GM20000 (cell line): Measurements from ENCODE around the gene RNPEPL1.

Experiments used
- DNase-seq: peaks from one replicate; pipeline ENCODE4 v3.0.0; 2012; ENCODE audit warnings: low spot score
- CTCF ChIP-seq: IDR thresholded peaks from 2 replicates; pipeline ENCODE4 v1.5.1; 2012; ENCODE audit warnings: mild to moderate bottlenecking, control low read depth; ENCODE audit errors: extremely low read depth, missing control alignments

The RNPEPL1 gene

GRCh38 chr2:240551288-240551687, 17.0 kb upstream of the RNPEPL1 start:
- no peak for TF ChIP-seq CTCF
- DNase-seq = no peak

- DNase-seq = no peak
- TF ChIP-seq CTCF = no peak
These were observed 16.5 kb upstream of the RNPEPL1 start for GRCh38 chr2:240551811-240552210.

GRCh38 chr2:240553956-240554480, 14.3 kb upstream of the RNPEPL1 start:
- TF ChIP-seq CTCF = no peak
- DNase-seq = no peak

GRCh38 chr2:240554767-240555493, 13.4 kb upstream of the RNPEPL1 start:
- TF ChIP-seq CTCF = no peak
- no peak for DNase-seq

- no peak for DNase-seq
- no peak for TF ChIP-seq CTCF
These were observed 12.6 kb upstream of the RNPEPL1 start for GRCh38 chr2:240555541-240556250.

- peak; percentile 73 for DNase-seq
- peak; percentile 54 for TF ChIP-seq CTCF
These were observed 11.7 kb upstream of the RNPEPL1 start for GRCh38 chr2:240556553-240557100.

- no peak for DNase-seq
- no peak for TF ChIP-seq CTCF
These were observed 11.1 kb upstream of the RNPEPL1 start for GRCh38 chr2:240557101-240557751.
